NCI-H345 treated with DMSO at 0.1 percent for 48 hours (cell line): Measurements from ENCODE around the gene PNMA6F.

Experiments used
- DNase-seq: peaks from one replicate; lab custom pipeline; 2025; ENCODE audit not compliant: unreplicated experiment; lab: John Stamatoyannopoulos, UW

PNMA6F gene

GRCh38 chrX:153321381-153322124 lies at the start of gene PNMA6F:
Gene PNMA6F, minus strand, starts transcription at chrX:153321767. Its CDS starts 1,093 bp downstream, at chrX:153320674.
- DNase-seq, result no peak

- no peak for DNase-seq
These were observed 49.7 kb upstream of the PNMA6F start for GRCh38 chrX:153371256-153371655.

- DNase-seq, result no peak
These were observed 48.9 kb upstream of the PNMA6F start for GRCh38 chrX:153370293-153371055.

DNA sequence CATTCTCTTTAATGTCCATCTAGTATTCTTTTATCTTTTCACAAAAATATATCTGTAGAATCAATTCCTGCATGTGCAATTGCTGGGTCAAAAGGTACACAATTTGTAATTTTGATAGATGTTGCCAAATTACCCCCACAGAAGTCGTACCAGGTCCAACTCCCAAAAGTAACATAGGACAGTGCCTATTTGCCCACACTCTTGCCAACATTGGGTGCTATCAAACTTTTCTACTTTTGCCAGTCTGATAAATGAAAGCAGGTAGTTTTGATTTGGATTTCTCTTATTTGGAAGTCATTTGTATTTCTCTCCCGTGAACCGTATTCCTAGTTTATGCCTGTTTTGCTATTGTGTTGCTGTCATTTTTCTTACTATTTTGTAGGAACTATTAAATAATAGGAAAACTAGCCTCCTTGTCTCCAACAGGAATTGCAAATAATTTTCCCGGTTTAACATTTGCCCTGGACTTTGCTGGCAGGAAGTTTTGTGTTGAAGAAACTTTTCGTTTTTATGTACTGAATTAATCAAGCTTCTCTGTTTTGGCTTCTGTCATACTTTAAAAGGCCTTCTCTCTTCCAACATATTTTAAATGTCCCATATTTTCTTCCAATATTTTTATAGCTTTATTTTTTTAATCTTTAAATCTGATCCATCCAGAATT lies 45.4 kb upstream of the PNMA6F start:
- no peak for DNase-seq

DNA sequence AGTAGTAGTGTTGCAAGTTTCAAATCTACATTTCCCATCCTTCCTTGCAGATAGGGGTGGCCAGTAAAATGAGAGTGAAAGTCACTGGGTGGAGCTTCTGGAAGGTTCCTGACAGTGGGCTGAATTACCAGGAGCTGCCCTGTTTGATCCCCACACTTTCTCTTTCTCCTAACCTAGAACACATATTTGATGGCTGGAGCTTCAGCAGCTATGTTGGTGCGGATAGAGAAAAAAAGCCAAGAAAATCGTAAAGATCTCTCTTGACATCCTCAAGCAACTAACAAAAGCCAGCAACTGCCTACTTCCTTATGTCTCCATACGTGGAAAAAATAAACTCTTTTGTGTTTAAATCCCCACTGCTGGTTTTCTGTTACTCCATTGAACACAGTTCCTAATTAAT lies 44.6 kb upstream of the PNMA6F start:
- DNase-seq, result no peak

DNA sequence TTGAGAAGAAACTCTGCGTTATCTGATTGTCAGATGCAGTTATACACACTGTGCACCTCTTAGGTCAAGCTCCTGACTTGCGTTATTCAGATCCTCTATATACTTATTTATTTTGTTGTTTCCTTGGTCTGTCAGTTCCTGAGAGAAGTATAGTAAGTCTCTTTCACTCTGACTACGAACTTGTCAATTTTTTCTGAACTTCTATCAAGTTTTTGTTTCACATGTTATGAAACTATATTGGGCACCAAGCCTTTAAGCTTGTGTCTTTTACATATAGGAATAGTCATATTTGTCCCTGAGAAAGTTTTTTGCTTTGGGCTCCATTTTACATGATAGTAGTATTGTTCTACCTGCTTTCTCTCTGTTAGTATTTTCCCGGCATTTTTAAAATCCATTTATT lies 44.1 kb upstream of the PNMA6F start:
- DNase-seq, result no peak

DNA sequence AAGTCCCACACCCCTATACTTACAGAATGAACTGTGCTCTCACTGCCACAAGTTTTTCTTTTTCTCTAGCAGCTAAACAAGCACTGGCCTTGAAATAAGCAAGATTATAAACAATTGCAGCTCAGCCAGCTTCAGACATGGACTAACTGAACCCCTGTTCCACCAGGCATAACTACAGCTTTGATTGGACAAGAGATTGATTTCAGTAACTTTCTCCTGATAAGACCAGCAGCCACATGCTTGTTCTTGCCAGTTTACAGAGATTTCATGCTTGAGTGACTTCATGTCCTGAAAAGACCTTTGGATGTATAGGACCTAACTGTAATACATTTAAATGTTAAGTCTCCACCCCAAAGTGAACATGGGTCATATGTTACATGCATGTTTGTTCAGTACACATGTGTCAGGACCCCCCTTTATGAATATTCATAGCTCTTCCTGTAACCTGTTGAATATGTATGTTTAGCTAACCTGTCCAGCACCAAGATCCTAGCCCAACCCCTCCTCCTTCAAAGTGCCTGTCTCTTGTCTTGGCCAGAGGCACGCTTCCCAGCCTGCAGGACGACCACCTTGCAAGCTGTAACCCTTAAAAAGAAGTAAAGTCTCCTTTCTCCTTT lies 40.3 kb upstream of the PNMA6F start:
- DNase-seq, result no peak

- DNase-seq, result no peak
These were observed 36.3 kb upstream of the PNMA6F start for GRCh38 chrX:153357877-153358276.

DNA sequence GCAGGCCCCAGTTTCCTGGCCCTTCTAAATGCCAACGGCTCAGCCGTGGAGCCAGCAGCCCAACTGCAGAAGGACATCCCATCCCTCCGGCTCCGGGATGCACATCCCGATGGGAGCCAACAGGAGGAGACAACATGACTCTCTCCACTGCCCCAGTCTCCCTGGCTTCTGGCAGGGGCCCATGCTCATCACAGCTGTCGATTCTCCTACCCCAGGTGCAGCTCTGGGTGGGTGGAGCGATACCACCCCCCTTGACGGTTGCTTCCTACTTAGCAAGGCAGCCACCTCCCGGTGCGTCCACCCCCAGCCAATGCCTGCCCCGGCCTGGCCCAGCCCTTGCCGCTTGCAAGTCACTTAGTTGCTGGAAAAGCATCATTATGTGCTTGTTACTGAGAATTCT lies 31.8 kb upstream of the PNMA6F start:
- DNase-seq, result no peak

DNA sequence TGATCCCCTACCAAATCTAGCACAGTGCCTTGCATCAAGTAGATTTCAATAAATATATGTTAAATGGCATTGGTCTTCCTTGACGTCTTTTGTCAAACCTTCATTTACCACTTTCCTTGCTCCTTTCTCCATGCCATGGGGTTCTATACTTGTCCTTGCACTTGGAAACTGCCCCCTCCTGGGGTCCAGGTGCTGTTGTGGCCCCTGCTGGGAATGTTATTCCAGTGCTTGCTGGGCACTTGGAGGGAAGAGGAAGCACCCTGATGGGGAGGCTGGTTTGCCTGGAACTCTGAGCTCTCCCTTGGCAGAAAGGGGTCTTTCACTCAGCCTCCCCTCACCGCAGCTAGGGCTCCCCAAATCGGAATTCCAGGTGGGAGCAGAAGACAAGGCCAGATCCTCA lies 31.3 kb upstream of the PNMA6F start:
- DNase-seq, result no peak

- DNase-seq, result peak; percentile 43
These were observed 30.4 kb upstream of the PNMA6F start for GRCh38 chrX:153351981-153352380.

DNA sequence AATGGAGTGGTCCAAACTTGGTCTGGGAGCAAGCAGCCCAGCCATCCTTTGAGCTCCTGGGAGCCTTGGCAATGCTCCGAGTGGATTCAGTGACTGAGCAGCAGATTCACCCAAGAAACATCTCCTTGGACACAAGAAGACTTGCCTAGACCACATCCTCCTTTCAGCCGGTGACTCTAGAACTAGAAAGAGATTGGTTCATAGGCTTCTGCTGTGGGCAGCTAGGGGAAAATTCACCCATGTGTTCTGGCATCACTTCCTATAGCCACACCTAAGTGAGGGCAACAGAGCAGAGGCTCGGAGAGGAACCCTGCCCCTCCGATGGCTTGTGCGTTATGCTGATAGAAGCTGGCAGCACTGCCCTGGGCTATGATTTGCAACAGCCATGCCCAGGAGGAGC lies 28.4 kb upstream of the PNMA6F start:
- DNase-seq, result no peak

- no peak for DNase-seq
These were observed 26.9 kb upstream of the PNMA6F start for GRCh38 chrX:153348421-153348820.

- DNase-seq, result no peak
These were observed 26.0 kb upstream of the PNMA6F start for GRCh38 chrX:153347530-153347929.

DNA sequence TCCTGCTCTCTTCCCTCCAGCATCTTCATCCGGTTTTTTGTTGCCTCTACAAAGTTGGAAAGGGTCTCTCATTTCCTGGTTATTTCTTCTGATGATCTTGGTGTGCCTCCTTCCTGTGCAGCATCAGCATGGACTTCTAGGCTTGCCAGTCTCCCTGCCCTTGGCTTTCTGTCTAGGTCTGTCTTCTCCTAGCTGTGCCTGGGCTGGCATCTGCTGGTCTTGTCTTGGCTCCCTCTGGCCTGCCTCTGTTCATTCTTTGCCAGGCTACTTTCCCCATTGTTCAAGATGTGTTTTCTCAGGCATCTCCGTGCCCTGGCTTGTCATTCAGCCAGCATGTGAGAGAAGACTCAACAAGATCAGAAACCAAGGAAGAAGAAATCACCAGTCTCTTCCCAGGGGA lies 22.1 kb upstream of the PNMA6F start:
- no peak for DNase-seq

DNA sequence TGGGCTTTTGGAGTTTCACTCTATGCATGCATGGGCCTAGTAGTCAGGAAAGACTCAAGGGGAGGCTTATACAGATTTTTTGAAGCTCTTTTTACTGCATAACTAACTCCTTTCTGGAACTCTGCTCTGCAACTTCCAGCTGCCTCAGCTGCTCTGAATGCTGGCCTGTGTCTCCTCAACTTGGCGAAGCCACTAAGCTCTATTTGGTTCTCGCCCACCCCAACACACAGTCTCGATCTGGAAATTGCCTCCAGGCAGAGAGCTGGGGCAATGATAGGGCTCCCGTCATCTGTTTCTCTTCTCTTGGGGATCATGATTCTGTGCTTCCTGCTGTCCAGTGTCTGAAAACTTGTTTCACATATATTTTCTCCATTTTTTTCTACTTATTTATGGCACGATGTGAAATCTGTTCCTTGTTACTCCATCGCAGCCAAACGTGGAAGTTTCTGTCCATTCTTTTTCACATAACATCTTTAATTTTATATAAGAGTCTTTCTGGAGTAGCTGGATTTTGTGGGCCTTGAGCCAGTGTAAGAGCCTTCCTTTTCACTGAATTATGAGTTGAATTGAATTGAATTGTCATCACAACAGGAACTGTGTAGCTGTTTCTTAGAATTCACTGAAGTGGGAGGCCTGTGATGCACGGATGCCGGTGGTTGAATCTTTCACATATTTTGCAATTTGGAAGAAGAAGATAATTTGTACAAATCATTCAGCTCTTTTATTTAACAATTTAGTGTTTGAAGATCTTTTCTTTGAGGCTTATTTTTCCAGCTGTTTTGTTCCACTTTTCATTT lies 21.4 kb upstream of the PNMA6F start:
- no peak for DNase-seq

GRCh38 chrX:153340111-153340510 lies 18.5 kb upstream of the PNMA6F start:
- no peak for DNase-seq

GRCh38 chrX:153339662-153340061 lies 18.1 kb upstream of the PNMA6F start:
- DNase-seq, result no peak

DNA sequence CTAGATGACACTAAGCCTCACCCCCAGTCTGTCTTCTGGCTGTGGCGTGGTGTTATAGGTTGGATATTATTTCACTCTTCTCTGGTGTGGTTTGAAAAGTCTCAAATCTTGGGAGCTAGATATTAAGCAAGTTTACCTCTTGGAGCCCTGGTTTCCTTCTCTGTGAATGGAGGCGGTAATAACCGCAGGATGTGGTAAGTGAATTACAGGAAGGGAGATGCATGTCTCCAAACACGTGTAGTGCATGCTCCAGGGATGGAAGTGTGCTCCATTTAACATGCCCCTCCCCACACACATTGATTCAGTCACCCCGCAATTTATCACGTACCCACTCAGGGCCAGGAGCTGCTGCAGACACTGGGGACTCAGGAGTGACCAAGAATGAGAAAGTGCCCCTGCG lies 17.3 kb upstream of the PNMA6F start:
- no peak for DNase-seq

DNA sequence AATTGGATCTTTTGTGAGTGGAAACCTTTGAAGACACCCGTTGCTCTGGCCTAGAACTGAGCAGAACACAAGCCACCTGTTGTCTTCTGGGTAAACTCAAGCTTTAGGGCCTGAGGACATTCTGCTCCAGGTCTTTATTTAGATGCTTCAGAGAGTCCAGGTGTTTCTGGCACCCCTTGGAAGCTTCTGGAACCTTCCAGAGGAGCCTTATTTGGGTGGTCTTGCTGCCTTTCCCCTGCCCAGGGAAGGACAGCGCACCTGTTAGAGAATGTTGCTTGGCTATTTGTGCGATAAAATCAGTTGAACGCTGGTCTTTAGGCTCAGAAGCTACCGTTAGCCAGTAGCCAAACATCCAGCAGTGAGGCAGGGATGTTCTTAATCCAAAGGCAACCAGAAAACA lies 15.4 kb upstream of the PNMA6F start:
- no peak for DNase-seq
